ENCODE data around the gene MRPL47.
A peak's percentile ranks its signal among the peaks of the same experiment; 100 is the strongest.

Gene MRPL47

DNA sequence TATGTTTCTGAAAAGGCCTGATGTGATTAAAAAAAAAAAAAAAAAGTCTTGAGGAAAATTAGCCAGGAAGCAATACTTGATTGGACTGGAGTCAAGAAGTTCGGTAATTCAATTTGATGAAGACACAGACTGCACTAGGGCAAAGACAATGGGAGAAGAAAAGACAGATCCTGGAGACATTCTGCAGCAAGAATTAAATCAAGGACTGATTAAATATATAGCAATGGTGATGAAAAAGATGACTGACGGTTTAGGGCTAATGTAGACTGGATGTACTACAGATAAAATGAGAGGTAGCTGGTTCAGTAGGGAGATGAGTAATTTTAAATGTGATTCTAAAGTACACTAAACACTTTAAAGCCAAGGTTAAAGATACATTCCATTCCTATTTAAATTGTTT is 13.8 kb downstream of the MRPL47 start:
- no peak for DNase-seq

DNA sequence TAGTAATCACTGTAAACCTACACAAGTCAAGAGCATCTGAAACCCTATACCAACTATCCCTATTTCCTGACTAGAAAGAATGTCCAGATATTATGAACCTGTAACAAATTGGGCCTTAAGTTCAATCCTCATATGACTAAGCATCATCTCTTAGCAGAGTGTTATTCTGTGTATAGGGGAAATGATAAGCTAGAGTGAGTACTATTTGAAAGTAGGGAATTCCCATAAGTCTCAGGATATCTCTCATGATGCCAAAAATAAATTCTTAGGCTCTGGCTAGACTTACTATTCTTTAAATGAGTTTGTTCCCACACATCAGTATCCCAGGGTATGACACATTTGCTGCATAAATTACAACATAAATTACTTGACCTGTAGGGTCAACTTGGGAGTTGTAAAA is 15.3 kb downstream of the MRPL47 start:
- DNase-seq, result no peak

DNA sequence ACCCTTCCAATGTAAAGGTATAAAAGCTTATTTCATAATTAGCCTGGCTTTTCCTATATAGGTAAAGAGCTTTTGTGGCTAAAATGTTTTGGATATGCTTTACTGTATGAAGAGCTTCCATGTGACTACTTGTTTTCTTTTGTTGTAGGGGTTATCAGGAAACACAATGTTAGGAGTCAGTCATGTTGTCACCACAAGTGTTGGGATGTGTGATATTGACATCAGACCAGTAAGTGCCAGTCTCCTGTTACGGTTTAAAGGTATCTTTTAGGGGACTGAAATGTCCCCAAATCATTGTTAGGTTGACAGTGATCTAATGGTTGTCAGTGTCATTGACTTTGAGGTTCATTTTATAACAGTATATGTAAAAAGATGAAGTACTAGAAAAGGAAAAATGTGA is 23.4 kb downstream of the MRPL47 start:
- no peak for DNase-seq

DNA sequence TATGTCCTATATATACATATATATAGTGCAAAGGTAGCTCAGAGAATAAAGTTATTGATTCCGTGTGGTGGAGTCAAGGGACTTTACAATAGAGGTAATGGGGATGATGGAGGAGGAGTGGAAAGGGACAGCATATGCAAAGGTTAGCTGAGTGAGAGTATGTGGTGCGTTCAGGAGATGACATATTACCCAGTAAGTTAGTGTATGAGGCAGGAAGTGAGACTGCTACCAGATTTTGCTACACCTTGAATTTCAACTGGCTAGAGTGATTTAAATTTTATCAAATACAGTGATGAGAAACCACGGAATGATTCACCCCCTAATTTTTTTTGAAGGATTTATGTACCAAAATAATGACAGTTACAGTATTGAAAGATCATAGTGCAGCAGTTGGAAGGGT is 38.9 kb downstream of the MRPL47 start:
- no peak for DNase-seq

DNA sequence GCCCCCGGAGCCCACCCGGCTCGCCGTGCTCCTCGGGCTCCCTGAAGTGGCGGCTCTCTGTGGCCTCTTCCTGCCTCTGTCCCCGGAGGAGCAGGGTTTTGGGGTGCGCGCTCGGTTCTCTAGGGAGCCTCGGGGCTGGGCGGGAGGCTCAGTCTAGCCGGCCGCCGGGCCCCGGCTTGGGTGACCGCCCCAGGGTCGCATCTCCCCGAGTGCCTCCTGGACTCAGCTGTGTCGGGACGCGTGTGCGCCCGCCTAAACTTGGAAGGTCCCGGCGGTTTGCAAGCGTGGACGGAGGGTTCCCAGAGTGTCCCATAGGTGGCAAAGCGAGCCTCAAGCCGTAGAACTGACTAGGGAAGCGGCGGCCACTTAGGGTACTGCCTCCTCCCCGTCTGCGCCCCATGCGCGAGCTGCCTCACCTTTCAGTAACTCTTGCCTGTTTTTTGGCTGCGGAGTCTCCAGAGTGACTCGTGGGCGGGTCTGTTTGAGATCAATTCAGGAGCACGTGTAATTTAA is 41.1 kb downstream of the MRPL47 start:
- DNase-seq, result peak; percentile 82 to 83

DNA sequence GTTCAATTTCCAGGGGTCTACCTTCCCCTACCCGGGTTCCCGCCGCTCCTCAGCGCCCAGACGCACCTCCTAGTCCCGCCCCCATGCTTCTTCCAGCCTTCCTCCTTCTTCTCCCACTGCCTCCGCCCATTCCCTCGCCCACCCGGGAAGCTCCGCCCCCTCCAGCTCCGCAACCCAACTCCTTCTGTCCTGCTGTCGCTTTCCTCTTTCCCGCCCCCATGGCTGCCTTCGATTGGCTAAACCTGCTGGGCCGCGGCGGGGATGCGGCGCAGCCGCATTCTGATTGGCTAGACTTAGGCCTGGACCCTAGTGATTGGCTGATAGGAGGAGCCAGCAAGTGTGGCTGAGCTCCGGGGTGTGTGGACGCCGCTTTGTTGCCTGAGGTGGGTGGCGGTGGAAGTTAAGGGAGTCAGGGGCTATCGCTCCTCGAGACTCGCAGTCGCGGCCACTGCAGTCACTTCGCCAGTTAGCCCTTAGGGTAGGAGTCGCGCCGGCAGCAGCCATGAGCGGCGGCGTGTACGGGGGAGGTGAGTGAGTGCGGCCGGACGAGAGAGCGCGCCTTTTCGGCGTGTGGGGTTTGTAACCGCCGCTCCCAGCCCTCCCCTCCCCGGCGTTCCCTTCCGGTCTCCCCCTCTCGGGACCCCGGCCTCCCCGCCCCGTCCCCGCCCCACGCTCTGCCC is 41.7 kb downstream of the MRPL47 start, which contains the start of gene ACTL6A:
Gene ACTL6A (plus strand): TSS at position 336 of the 680 bp plus-strand sequence. CDS start 167 bp downstream, at position 503.
- peak; percentile 99 for DNase-seq

DNA sequence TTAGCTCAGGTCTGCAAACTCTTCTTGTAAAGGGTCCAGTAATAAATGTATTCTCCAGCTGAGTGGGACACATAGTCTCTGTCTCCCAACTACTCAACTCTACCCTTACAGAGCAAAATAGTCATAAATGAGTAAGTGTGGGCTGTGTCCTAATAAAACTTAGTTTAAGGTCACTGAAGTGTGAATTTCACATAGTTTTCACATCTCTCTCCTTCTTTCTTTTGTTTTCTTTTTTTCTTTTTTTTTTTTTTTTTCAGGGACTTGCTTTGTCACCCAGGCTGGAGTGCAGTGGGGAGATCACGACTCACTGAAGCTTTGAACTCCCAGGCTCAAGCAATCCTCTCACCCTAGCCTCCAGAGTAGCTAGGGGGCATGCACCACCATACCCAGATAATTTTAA is 43.6 kb downstream of the MRPL47 start:
- no peak for DNase-seq

DNA sequence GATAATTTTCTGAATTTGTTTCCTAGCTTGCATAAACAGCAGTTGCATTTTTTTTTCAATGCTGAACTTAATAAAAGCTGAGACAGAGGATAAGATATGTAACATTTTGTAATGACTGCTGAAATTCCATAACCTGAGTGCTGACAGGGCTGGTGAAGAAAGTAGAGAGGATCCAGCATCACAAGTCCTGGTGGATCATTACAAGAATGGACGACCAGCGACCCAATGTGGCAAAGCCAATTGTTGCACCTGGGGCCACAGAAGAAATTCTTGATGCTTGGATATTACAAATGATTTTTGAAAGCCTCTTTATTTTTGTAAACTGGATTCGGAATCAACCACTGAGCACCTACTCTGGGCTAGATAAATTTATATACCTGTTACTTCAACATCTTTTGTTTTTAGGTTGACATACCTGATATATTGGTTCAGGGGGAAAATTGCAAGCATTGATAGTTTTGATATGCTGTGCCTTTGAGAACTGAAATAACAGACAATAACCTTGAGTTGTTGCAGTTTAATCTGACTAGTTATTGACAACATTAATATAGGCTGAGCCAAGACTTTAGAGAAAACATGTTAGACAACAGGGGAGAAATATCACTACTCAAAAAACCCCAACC is 45.6 kb downstream of the MRPL47 start:
- DNase-seq, result peak; percentile 47 to 59

DNA sequence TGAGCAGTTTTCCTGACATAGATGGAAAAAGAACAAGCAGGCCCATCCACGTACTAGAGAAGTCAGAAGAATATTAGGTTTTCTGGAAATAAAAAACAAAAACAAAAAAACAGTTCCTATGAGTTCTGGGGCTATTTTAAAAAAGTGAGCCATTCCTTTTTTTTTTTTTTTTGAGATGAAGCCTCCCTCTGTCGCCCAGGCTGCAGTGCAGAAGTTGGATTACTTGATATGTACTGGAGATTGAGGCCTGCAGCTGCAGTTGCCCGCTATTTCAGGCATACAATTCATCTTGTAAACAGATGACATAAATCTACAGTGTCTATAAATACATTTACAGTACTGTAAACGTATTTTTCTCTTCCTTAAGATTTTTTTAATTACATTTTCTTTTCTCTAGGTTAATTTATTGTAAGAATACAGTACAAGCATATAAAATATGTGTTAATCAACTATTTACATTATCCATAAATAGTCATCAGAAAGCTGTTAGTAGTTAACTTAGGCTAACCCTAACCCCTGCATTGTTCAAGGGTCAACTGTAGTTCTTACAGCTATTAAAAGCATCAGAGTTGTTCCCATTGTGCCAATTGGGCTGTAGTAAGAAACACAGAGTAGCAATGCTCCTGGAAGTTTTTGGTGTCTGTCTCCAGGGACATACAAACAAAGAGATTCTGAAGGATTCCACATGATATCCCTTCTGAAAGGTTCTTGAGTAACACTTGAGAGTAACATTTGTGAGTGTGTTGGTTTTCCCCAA is 52.9 kb downstream of the MRPL47 start:
- no peak for DNase-seq

DNA sequence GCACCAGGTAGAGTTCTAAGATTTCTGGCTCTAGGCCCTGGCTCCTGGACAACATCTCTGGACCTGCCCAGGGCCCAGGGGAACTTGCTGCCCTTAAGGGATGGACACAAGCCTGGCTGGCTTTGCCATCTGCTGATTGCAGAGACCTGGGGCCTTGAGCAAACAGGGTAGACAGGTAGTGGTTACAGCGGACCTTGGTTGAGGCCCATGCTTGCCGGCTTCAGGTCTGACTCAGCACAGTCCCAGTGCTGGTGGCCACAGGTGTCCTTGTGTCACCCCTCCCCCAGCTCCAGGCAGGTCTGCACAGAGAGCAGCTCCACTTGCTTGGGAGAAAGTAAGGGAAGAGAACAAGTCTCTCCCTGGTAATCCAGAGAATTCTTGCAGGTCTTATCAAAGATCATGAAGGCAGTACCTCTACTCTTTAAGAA is 57.6 kb downstream of the MRPL47 start:
- DNase-seq, result no peak

DNA sequence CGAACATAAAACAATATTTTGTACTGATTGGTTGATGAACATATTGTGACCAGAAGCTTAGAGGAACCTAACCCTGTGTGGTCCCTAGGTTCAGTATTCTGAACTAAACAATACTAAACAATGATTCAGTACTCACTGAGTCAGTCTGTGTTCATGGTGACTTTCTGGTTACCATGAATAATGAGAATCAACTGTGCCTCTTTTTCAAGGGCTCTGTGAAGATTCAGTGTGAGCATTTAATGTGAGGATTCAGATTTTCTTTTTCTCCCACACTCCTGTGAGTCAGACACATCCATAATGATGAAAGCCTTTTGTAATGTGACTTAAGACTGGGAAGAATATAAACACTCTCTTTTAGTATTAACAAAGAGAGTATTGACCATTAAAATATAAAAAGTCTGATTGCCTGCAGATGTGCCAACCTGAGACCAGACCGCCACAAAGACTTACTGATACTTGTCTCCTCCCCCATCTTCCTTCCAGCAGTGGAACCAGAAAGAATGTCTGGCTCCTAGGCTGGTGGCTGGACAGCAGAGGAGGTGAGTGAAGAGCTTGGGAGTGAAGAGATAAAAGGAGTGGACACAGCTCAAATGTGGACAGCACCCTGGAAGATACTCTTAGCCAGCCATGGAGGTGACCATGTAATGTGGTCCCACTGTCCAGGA is 59.3 kb downstream of the MRPL47 start:
- no peak for DNase-seq

DNA sequence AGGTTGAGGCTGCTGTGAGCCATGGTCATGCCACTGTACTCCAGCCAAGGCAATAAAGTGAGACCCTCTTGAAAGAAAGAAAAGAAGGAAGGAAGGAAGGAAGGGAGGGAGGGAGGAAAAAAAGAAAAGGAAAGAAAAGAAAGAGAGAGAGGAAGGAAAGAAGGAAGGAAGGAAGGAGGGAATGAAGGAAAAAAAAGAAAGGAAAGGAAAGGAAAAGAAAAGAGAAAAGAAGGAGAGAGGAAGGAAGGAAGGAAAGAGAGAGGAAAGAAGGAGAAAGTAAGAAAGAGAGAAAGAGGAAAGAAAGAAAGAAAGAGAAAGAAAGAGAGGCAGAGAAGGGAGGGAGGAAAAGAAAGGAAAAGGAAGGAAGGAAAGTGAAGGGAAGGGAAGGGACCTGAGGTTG is 62.1 kb downstream of the MRPL47 start:
- no peak for DNase-seq

DNA sequence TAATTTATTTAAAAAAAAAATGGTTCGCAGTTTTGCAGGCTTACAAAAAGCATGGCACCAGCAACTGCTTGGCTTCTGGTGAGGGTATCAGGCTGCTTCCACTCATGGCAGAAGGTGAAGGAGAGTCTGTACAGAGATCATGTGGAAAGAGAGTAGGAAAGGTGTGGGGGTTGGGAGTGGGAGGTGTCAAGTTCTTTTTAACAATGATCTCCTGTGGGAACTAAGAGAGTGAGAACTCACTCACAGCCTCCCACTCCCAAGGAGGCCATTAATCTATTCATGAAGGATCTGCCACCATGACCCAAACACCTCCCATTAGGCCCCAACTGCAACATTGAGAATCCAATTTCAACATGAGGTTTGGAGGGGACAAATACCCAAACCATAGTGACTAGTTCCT is 62.8 kb downstream of the MRPL47 start:
- no peak for DNase-seq

DNA sequence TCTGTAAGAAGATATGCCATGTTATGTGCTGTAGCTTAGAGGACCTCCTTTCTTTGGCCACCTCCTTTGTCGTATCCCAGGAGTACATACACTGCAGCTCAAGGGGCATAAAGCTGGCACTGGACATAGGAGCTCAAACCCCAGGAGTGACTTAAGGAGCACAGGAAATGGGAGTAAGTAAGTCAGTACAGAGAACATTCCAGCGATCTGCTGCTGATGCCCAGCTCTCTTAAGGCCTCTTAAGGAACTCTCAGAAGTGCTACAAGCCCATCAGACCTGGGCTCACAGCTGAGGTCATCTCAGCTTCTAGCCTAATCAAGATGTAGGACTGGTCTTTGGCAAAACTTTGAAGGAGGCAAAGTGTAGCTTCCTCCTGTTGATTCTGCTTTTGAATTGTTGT is 63.3 kb downstream of the MRPL47 start:
- DNase-seq, result no peak

All from activated T-cell treated with anti-CD3 and anti-CD28 coated beads, Interleukin-2, amount 50 U/mL, for 48 hours (primary cell).